Measurements from ENCODE around the gene ZNF639. TPM values are rescaled to one million over a fixed set of nuclear protein-coding genes. Genes with fewer than 3 reads are reported as not detected.

The ZNF639 gene
- total and polyA plus RNA-seq, 2 experiments from 2014 or later: 29.3 to 60.3 TPM

DNA sequence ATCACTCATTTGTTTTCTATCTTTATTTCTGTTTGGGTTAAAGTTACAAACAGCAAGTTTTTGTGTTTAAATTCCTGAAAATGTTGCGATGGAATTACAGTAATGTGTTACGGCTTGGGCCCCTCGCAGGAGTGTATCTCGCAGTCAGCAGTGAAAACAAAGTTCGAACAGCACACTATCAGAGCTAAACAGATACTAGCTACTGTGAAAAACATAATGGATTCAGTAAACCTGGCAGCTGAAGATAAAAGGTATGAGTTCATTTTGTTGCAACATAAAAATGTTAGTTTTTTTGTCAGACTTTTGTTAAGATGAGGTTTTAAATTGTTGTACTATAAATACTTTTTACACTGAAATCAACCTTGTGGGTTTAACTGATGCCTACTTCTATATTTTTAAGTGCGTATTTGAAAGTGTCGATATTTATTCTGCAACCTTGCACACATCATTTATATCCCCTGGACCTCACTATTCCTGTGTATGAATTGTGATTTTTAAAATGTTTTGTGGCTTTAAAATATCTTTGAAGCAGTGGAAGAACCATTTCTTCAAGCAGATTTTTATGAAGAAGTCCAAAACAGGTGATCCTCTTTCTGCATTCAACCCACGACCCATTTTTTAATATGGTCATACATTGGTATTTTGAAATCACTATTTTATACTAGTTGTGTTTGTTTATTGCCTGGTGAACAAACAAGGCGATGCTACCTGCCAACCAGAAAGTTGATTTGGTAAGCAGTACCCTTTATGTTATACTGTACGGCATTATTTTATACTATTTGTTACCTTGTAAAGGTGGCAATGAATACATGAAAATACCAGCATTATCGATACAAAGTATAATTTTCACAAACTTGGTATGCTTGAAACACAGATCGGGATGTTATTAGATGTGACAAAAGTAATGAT, 52.5 kb downstream of the ZNF639 start:
- Histone ChIP-seq H3K27ac (no peak overlapping the region), H3K36me3 (replicated peaks; ENCODE audit: insufficient read depth, low read depth) (no peaks in the 10 kb centered on the region), H3K4me1 (ENCODE audit: insufficient read depth) (no peaks in the 10 kb centered on the region), H3K27me3 (no peaks in the 10 kb centered on the region), H2AFZ (no peak overlapping the region), H4K20me1 (ENCODE audit: insufficient read depth, poor library complexity, severe bottlenecking) (no peaks in the 10 kb centered on the region), H3K4me2 (no peak overlapping the region), H3K9me3 (ENCODE audit: low read depth) (no peaks in the 10 kb centered on the region), H3K4me3 (no peak overlapping the region), H3K9me2 (replicated peaks; ENCODE audit: insufficient read depth) (no peaks in the 10 kb centered on the region), H3K79me2 (no peaks in the 10 kb centered on the region)
- DNase-seq (ENCODE audit: low spot score): no peak
- TF ChIP-seq EZH2 (IDR thresholded peaks at IDR 0.05; ENCODE audit: borderline replicate concordance) (no peak), EZH2phosphoT487 (IDR thresholded peaks at IDR 0.05; ENCODE audit: low read depth, severe bottlenecking, unreplicated experiment) (no peak)
- TF ChIP-seq, protein P1, sequence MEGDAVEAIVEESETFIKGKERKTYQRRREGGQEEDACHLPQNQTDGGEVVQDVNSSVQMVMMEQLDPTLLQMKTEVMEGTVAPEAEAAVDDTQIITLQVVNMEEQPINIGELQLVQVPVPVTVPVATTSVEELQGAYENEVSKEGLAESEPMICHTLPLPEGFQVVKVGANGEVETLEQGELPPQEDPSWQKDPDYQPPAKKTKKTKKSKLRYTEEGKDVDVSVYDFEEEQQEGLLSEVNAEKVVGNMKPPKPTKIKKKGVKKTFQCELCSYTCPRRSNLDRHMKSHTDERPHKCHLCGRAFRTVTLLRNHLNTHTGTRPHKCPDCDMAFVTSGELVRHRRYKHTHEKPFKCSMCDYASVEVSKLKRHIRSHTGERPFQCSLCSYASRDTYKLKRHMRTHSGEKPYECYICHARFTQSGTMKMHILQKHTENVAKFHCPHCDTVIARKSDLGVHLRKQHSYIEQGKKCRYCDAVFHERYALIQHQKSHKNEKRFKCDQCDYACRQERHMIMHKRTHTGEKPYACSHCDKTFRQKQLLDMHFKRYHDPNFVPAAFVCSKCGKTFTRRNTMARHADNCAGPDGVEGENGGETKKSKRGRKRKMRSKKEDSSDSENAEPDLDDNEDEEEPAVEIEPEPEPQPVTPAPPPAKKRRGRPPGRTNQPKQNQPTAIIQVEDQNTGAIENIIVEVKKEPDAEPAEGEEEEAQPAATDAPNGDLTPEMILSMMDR (IDR thresholded peaks at IDR 0.05; ENCODE audit: poor library complexity): no peak
- WGBS (ENCODE audit: low lambda C conversion rate, missing lambda C conversion rate): 92% methylated on average over 12 of the region's 12 CpGs

DNA sequence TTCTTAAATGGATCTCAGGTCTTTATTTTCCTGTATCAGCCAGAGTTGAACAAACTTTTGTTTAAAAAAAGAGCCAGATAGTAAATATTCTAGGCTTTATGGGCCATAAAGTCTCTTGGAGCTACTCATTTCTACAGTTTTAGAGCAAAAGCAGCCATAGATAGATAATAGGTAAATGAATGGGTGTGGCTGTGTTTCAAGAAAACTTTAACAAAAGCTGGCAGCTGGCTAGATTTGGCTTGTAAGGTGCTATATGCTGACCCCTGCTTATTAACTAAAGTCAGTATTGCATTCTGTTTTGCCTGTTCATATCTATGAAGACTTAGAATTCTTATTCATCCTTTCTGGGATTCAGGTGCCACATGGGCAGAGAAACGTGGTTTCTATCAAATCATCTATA, 53.6 kb downstream of the ZNF639 start:
- H3K79me2 ChIP-seq: no peaks in the 10 kb centered on the region
- H4K20me1 ChIP-seq (ENCODE audit: insufficient read depth, poor library complexity, severe bottlenecking): no peaks in the 10 kb centered on the region
- no peaks in the 10 kb centered on the region for H3K36me3 ChIP-seq (replicated peaks; ENCODE audit: insufficient read depth, low read depth)
- H3K9me3 ChIP-seq (ENCODE audit: low read depth): no peaks in the 10 kb centered on the region
- H3K4me1 ChIP-seq (ENCODE audit: insufficient read depth): no peaks in the 10 kb centered on the region
- H3K4me2 ChIP-seq: no peak overlapping the region
- no peak overlapping the region for H3K4me3 ChIP-seq
- H3K27ac ChIP-seq: no peak overlapping the region
- no peaks in the 10 kb centered on the region for H3K27me3 ChIP-seq
- 93% methylated on average over 1 of the region's 1 CpG for WGBS (ENCODE audit: low lambda C conversion rate, missing lambda C conversion rate)
- no peaks in the 10 kb centered on the region for H3K9me2 ChIP-seq (replicated peaks; ENCODE audit: insufficient read depth)
- no peak overlapping the region for H2AFZ ChIP-seq
- DNase-seq (ENCODE audit: low spot score): no peak
- TF ChIP-seq, protein P1 (IDR thresholded peaks at IDR 0.05; ENCODE audit: poor library complexity): no peak
- TF ChIP-seq EZH2phosphoT487 (IDR thresholded peaks at IDR 0.05; ENCODE audit: low read depth, severe bottlenecking, unreplicated experiment): no peak
- no peak for TF ChIP-seq EZH2 (IDR thresholded peaks at IDR 0.05; ENCODE audit: borderline replicate concordance)

Other genes starting within 250 kb of the ZNF639 start
- 21.0 and 30.1 TPM in 2 replicates for gene PIK3CA, start 174.7 kb upstream of the ZNF639 start, total RNA-seq
- 5.9 and 7.9 TPM in 2 replicates for gene PIK3CA, start 174.7 kb upstream of the ZNF639 start, polyA plus RNA-seq
- gene KCNMB3, start 71.9 kb upstream of the ZNF639 start, total RNA-seq: 2.2 and 2.6 TPM in 2 replicates
- gene KCNMB3, start 71.9 kb upstream of the ZNF639 start, polyA plus RNA-seq: 3.2 and 3.5 TPM in 2 replicates
- gene MFN1, start 24.7 kb downstream of the ZNF639 start, total RNA-seq: 29.1 and 29.6 TPM in 2 replicates
- 15.7 and 15.9 TPM in 2 replicates for gene MFN1, start 24.7 kb downstream of the ZNF639 start, polyA plus RNA-seq
- gene GNB4, start 128.4 kb downstream of the ZNF639 start, total RNA-seq: 23.2 and 26.0 TPM in 2 replicates
- gene GNB4, start 128.4 kb downstream of the ZNF639 start, polyA plus RNA-seq: 8.5 and 9.0 TPM in 2 replicates
- 56.8 and 92.6 TPM in 2 replicates for gene ACTL6A, start 239.9 kb downstream of the ZNF639 start, total RNA-seq
- 61.2 and 68.7 TPM in 2 replicates for gene ACTL6A, start 239.9 kb downstream of the ZNF639 start, polyA plus RNA-seq

Measured in hepatocyte (in vitro differentiated cells).